ENCODE results near the gene KCNIP2. TPM values are rescaled to one million over a fixed set of nuclear protein-coding genes. Genes with fewer than 3 reads are reported as not detected.

KCNIP2 gene
- total RNA-seq, 1 donor from 2014 or later: 3.5 TPM

DNA sequence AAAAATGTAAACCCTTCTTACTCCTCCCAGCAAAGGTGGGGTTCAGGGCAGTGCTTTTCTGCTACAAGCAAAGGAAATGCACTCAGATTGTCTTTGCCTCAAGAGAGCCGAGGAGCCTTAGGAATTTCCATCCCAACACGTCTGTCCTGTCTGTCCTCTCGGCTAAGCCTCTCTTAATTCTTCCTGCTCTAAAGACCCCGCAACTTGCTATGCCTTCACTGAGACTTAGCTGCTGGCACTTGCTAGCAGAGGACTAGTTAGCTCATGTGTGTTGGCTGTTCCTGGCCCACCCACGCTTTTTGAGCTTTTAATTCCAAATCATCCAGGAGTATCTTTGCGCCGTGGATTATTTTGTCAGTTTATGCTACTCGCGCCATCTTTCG is 59.9 kb downstream of the KCNIP2 start:
- TF ChIP-seq, protein P1, sequence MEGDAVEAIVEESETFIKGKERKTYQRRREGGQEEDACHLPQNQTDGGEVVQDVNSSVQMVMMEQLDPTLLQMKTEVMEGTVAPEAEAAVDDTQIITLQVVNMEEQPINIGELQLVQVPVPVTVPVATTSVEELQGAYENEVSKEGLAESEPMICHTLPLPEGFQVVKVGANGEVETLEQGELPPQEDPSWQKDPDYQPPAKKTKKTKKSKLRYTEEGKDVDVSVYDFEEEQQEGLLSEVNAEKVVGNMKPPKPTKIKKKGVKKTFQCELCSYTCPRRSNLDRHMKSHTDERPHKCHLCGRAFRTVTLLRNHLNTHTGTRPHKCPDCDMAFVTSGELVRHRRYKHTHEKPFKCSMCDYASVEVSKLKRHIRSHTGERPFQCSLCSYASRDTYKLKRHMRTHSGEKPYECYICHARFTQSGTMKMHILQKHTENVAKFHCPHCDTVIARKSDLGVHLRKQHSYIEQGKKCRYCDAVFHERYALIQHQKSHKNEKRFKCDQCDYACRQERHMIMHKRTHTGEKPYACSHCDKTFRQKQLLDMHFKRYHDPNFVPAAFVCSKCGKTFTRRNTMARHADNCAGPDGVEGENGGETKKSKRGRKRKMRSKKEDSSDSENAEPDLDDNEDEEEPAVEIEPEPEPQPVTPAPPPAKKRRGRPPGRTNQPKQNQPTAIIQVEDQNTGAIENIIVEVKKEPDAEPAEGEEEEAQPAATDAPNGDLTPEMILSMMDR (IDR thresholded peaks at IDR 0.05): no peak
- no peak for DNase-seq (ENCODE audit: extremely low spot score, unreplicated experiment)
- no peaks in the 10 kb centered on the region for H3K9me3 Mint-ChIP-seq (ENCODE audit: unreplicated experiment)
- H3K27ac Mint-ChIP-seq (ENCODE audit: unreplicated experiment): peak overlapping the region; percentile 86
- peaks cover 7% of the 10 kb centered on the region for H3K27me3 Mint-ChIP-seq (ENCODE audit: unreplicated experiment)
- H3K36me3 Mint-ChIP-seq (ENCODE audit: unreplicated experiment): peaks cover 24% of the 10 kb centered on the region
- H3K4me1 Mint-ChIP-seq (ENCODE audit: unreplicated experiment): peaks cover 45% of the 10 kb centered on the region
- peak overlapping the region; percentile 100 for H3K4me3 Mint-ChIP-seq (ENCODE audit: unreplicated experiment)

DNA sequence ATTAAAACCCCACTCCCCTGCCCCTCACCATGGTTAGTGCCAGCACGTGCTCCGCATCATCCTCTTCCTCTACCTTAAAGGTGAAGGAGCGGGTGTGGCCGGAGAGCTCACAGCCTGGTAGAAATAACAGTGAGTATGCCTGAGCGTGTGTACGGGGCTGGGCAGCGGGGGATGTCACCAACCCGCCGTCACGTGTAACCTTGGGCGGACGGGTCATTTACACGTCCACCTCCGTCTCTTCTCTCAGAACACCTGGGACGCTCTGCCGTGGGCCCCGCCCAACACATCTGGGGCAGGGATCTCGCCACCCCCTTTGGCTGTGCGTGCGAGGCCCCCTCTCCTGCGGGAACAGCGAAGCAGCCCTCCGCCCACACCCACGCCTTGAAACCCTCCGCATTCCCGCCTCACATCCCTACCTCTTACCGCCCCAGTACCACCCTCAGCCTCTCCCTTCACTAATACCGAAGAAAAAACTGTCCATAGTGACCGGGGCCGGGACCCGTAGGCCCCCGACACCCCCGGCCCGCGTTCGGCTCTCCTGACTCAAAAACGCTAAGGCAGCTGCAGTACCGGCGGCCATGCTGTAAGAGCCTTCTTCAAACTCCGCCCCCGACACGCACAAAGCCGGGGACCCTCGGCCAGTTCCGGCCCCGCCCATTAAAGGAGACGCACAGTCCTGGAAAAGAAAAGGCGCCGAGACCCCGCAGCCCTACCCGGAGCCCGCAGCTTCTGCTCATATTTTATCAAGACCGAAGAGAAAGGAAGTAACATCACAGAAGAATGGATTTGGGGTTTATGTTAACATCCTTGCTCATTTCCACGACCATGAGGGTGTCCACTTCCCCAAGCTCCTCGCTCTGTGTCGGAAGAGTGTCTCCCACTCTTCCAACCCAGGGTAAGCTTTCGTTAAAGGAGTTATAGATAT is 60.5 kb downstream of the KCNIP2 start, which contains the start of gene NPM3:
TSS of gene NPM3 (minus strand) at position 636 of the 925 bp plus-strand sequence. CDS start at position 580, 56 bp downstream.
- DNase-seq (ENCODE audit: extremely low spot score, unreplicated experiment): peak; percentile 93
- TF ChIP-seq, protein P1 (IDR thresholded peaks at IDR 0.05): no peak
- no peaks in the 10 kb centered on the region for H3K9me3 Mint-ChIP-seq (ENCODE audit: unreplicated experiment)
- H3K36me3 Mint-ChIP-seq (ENCODE audit: unreplicated experiment): peaks cover 24% of the 10 kb centered on the region
- H3K4me1 Mint-ChIP-seq (ENCODE audit: unreplicated experiment): peaks cover 45% of the 10 kb centered on the region
- peak within 1 kb of the TSS; percentile 100 for H3K4me3 Mint-ChIP-seq (ENCODE audit: unreplicated experiment)
- peaks cover 12% of the 10 kb centered on the region for H3K27me3 Mint-ChIP-seq (ENCODE audit: unreplicated experiment)
- H3K27ac Mint-ChIP-seq (ENCODE audit: unreplicated experiment): peak within 1 kb of the TSS; percentile 86

DNA sequence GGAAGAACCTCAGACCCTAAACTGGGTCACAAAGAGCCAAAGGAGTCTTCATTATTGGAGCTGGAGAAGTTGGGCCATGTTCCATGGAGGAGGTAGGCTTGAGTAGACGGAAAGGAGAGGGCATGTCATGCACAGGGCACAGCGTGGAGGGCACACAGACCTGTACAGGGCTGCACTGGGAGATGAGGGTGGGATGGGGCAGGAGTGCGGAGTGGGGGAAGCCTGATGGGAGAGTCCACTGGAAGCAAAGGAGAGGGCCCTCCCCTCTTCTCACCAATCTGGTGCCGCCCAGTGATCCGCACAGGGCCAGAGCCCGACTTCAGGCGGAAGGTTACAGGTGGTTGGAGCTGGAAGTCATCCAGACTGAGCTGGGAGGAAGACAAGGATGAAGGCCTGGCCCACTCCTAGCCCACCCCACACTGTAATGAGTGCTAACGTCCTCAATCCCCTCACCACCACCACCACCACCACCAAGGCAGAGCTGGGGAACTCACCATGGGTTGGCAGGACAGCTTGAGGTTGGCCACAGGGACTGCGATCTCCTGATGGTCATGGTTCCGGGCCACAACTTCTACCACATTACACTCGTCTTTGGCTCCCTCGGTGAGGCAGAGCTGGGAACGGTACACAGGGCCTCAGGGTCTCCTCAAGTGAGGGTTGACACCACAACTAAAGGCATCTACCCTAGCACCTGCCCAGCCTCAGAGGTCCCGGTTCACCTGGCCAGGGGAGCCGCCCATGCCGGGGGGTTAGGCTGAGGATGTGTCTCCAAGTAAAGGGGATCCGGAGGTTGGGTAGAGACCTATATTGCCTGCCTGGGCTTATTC is 61.4 kb downstream of the KCNIP2 start:
- peaks cover 45% of the 10 kb centered on the region for H3K4me1 Mint-ChIP-seq (ENCODE audit: unreplicated experiment)
- H3K4me3 Mint-ChIP-seq (ENCODE audit: unreplicated experiment): peak overlapping the region; percentile 100
- peak overlapping the region; percentile 86 for H3K27ac Mint-ChIP-seq (ENCODE audit: unreplicated experiment)
- peaks cover 21% of the 10 kb centered on the region for H3K27me3 Mint-ChIP-seq (ENCODE audit: unreplicated experiment)
- H3K36me3 Mint-ChIP-seq (ENCODE audit: unreplicated experiment): peaks cover 16% of the 10 kb centered on the region
- TF ChIP-seq, protein P1 (IDR thresholded peaks at IDR 0.05): no peak
- H3K9me3 Mint-ChIP-seq (ENCODE audit: unreplicated experiment): no peaks in the 10 kb centered on the region
- DNase-seq (ENCODE audit: extremely low spot score, unreplicated experiment): peak; percentile 62

DNA sequence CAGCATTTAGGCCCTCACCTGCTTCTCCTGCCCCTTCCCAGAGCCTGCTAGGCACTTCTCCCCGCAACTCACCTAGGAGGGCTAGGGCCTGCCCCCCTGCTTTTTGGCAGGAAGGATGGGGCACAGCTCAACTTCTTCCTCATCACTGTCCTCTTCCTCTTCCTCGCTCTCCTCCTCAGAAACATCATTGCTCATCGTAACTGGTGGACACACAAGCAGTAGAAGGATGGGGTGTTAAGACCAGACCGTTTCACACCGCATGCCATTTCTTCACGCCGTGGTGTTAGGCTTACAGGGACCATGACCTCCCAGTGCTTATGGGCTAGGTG is 62.0 kb downstream of the KCNIP2 start:
- no peaks in the 10 kb centered on the region for H3K9me3 Mint-ChIP-seq (ENCODE audit: unreplicated experiment)

More for the DNA sequence above, 62.0 kb downstream of the KCNIP2 start:
- H3K4me3 Mint-ChIP-seq (ENCODE audit: unreplicated experiment): peak overlapping the region; percentile 62
- H3K27ac Mint-ChIP-seq (ENCODE audit: unreplicated experiment): no peak overlapping the region
- TF ChIP-seq, protein P1 (IDR thresholded peaks at IDR 0.05): no peak
- DNase-seq (ENCODE audit: extremely low spot score, unreplicated experiment): peak; percentile 56
- H3K36me3 Mint-ChIP-seq (ENCODE audit: unreplicated experiment): peaks cover 15% of the 10 kb centered on the region
- H3K4me1 Mint-ChIP-seq (ENCODE audit: unreplicated experiment): peaks cover 45% of the 10 kb centered on the region
- H3K27me3 Mint-ChIP-seq (ENCODE audit: unreplicated experiment): peaks cover 24% of the 10 kb centered on the region
